Stimulated activated CD8-positive, alpha-beta memory T cell treated with anti-CD3 and anti-CD28 coated beads, Interleukin-4, amount 100 ng/mL, for 24 hours (primary cell): ENCODE data around the gene CD2.

ENCODE experiments used
- DNase-seq: peaks from one replicate; pipeline ENCODE4 v3.0.0-alpha.2; 2020; ENCODE audit warnings: low read depth

CD2 gene

GRCh38 chr1:116777831-116778830 lies 23.9 kb downstream of the CD2 start:
- DNase-seq: no peak

- no peak for DNase-seq
Measured at GRCh38 chr1:116781034-116781433, 26.8 kb downstream of the CD2 start.

- no peak for DNase-seq
Measured at GRCh38 chr1:116785006-116785405, 30.8 kb downstream of the CD2 start.

DNA sequence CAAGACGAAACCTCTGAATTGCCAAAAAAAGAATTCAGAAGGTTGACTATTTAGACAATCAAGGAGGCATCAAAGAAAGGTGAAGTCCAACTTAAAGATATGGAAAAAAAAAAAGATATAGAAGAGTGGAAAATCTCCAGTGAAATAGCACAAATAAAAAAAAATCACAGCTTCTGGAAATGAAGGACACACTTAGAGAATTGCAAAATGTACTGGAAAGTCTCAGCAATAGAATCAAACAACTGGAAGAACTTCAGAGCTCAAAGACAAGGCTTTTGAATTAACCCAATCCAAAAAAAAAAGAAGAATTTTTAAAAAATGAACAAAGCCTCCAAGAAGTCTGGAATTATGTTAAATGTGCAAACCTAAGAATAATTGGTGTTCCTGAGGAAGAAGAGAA lies 31.8 kb downstream of the CD2 start:
- no peak for DNase-seq

DNA sequence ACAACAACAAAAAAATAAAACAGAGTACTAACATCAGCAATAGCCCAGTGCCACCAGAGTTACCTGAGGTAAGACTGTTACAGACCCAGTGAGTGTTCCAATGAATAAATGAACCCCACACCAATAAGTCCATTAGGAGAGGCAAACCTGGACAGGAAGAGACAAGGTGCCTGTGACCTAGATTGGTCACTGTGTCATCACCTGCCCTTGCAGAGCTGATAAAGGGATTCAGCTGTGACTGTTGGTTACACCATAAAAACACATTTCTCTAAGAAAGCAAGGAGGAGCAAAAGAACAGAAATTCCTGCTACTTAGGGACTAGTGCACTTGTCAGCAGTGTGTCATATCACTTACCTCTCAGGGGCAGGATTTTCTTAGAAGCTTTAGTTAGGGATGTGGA lies 37.5 kb downstream of the CD2 start:
- no peak for DNase-seq

DNA sequence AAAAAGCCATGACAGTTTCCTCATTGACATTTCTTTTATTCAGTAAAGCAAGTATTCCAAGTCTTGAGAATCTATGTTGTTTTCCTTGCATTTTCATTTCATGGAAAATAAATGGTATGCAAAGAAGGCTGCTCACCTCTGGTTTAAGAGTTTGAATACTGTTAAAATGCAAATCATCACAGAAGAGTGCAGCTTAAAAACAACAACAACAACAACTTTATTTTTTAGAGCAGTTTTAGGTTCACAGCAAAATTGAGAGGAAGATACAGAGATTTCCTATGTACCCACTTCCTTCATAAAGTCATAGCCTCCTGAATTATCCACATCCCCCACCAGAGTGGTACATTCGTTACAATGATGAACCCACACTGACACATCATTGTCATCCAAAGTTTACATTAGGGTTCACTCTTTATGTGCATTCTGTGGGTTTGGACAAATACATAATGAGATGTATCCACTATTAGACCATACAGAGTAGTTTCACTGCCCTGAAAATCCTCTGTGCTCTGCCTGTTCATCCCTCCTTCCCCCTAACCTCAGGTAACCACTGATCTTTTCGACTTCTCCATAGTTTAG lies 39.2 kb downstream of the CD2 start:
- DNase-seq: no peak

- DNase-seq: no peak
Measured at GRCh38 chr1:116794371-116794770, 40.1 kb downstream of the CD2 start.

DNA sequence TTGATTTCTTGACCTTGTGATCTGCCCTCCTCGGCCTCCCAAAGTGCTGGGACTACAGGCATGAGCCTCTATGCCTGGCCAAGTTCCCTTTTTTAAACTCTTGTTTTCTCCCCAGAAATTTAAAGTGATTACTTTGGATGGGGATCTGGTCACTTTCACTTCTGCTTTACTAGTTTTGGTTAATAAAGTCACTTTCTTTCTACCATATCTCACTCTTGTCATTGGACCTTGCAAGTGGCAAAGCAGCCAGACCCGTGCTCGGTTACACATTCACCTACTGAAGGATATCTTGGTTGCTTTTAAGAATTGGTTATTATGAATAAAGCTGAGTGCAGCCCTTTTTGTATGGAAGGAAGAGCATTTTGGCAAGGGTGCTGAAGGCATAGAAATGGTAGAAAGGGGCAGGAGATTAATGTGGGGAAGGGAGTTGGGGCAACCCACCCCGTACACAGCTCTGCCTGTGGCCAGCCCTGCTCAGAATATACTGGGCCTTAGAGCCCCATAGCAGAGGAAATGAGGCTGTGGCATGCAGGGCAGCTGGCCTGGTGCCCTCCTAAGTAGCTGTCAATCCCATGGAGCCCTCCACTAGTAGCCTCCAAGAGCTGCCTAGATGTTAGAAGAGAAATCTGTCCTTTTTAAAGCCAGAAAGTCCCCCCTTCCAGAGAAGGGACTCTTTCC lies 40.7 kb downstream of the CD2 start:
- DNase-seq: no peak

GRCh38 chr1:116795482-116795829 lies 41.2 kb downstream of the CD2 start:
- DNase-seq: no peak

GRCh38 chr1:116804736-116805135 lies 50.5 kb downstream of the CD2 start:
- no peak for DNase-seq

GRCh38 chr1:116805398-116805797 lies 51.2 kb downstream of the CD2 start:
- DNase-seq: no peak

DNA sequence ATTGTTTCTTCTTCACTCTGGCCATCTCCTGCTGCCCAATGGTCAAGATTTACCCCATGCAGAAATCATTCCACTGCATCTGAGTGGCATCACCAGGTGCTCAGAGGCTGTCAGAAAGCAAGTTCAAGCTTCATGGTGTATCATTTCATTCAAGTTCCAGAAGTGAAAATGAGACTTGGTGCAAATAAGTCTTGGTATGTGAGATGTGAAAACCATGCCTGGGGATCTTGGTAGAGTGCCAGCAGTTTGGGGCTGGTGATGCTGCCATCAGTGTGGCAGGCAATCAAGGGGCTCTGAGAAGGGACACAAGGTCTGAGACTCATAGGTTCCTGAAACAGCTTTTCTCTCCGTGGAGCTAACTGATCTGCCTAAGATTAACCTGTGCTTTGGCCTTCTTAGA lies 52.0 kb downstream of the CD2 start:
- DNase-seq: peak; percentile 66

DNA sequence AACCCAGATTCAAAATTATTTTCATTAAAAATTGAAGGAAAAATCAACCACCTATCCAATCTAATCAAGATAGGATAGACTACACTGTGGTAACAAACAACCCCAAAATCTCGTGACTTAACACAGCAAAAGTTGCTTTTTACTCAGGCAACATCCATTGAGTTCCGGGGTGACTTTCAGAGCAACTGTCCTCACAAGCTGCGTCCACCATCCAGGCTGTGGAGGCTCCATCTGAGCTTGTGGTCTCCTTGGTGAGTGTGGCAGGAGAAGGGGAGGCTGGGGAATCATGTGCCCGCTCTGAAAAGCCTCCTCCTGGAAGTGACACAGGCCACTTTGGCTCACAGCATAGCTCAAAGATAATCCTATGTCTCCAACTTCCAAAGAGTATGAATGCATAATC lies 52.4 kb downstream of the CD2 start:
- DNase-seq: no peak

- DNase-seq: no peak
Measured at GRCh38 chr1:116807394-116808199, 53.4 kb downstream of the CD2 start.

DNA sequence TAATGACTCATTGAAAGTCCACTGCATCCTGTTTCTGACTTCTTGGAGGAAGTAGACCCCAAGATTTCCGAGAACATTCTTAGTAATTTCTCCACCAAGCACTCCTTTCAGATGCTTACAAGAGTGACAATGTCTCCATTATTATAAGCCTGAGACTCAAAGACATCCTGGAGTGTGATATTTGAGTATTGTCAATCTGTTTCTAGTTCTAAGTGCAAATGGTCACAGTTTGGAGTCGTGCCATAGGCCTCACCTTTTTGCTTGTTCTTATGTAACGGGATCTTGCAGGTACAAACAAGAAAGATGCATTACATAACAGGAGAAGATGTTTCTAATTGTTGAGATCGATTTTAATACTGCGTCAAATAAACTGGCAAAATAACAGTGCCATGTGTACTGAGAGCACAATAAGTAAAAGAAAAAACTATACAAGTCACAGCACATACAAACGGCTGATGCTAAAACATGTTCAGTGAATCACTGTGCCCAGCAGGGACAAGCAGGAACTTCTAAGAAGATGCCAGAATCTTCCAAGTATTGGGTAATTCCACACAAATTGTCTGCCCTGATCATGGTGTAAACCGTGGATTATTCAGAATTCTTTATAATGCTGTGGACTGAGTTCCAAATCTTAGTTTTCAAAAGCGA lies 54.1 kb downstream of the CD2 start:
- DNase-seq: no peak

DNA sequence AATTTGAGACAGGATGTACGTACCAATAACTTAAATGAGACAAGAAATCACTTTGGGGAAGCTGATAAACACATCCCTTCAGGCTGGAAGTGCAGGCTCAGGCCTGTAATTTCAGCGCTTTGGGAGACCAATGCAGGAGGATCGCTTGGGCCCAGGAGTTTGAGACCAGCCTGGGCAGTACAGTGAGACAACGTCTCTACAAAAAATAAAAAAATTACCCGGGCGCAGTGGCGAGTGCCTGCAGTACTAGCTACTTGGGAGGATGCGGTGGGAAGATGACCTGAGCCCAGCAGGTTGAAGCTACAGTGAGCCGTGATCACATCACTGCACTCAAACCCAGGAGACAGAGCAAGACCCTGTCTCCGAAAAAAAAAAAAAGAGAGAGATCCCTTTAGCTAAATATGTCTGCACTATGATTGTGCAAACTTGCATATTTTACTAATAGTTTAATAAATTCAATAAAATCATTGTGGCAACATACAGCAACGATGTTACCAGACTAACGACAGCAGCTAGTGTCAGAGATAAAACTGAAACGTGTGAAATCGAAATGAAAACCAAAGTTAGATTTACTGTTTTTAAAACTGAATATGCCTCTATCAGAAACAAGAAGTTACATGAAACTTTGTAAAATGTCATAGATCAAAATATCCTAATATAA lies 54.7 kb downstream of the CD2 start:
- no peak for DNase-seq

DNA sequence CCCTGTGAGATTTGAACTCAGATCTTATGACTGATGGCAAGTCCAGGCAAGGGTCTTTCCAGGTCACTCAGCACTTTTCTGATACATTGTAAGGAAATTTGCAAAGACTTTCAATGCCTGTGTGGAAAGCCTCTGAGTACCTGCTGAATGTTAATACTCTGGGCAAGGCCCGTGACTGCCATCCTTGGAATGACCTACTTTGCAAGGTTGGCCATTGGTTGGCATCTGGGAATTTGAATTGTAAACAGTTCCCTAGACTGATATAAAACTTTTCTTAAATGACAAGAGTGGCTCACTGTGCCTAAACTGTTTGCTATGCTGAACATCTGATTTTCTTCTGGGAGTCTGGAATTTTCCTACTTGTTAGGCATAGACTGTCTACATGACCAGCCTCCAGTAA lies 57.1 kb downstream of the CD2 start:
- DNase-seq: no peak

DNA sequence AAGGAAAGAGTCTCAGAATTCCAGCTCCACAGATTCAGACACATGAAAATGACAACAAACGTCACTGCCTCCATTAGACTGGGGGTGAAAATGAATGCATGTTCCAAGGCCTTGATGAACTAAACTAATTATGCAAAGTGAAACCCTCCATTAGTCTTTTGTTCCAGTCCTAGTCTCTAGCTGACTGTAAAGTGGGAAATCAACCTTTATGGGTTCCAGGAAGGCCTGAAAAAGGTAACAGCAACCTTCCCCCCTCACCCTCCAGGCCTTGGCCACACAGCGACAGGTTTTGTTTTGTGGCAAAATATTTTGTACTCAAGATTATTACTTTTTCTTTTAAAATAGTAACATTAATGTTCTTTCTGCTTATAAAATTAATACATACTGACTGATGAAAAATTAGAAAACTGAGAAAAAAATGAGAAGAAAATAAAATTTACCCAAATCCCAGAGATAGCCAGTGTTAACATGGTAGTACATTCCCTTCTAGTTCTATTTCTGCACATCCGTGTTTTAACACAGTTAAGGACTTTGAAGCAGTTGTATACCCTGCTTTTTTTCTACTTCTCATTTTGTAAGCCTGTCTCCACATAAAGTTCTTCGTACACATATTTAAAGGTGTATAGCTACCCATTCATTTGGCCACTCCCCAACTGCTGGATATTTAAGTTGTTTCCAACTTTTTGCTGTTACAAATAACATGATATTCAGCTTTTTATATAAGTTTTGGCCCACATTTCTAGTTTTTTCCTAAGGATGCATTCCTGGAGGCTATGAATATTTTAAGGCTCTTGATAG lies 60.9 kb downstream of the CD2 start:
- no peak for DNase-seq

DNA sequence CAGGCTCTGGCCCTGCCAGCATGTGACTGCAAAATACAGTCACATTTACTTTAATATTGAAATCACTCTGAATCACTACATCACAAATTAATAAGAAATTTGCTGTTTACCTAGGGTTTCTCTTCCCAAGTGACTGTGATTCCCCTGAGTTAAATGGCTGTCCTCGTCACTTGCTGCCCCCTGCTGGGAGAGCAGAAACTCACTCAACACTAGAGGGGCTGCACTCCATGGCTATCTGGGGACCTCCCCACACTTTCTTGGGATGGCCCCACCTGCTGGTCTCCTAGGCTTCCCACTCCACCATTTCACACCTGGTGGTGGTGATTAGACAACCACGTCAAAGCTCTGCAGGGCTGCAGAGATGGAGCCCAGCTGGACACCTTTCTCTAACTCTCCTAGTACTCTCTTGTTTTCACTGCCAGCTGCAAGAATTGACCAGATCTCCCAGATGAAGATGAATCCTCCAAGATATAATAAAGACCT lies 63.4 kb downstream of the CD2 start:
- peak; percentile 67 for DNase-seq
